GM04503 (cell line): Measurements from ENCODE around the gene SEC23B.
"Not testable (repeated sequence)": the region's sequence is repeated elsewhere in the genome, so short reads cannot be mapped to it uniquely, and the experiment has no call there.

ENCODE experiments used
- DNase-seq: peaks from one replicate; pipeline ENCODE4 v3.0.0-alpha.2; 2012; ENCODE audit warnings: low read depth

SEC23B gene

GRCh38 chr20:18507218-18508191 lies at the start of gene SEC23B:
SEC23B (plus strand) TSS chr20:18507940; CDS start chr20:18510836, 2,896 bp downstream.
- peak; percentile 89 for DNase-seq

- no peak for DNase-seq
Measured at GRCh38 chr20:18465536-18466200, 42.1 kb upstream of the SEC23B start.

GRCh38 chr20:18466574-18466893 lies 41.2 kb upstream of the SEC23B start:
- no peak for DNase-seq

GRCh38 chr20:18466894-18467730 lies 40.6 kb upstream of the SEC23B start, which contains the start of the genes DZANK1 and POLR3F:
DZANK1 (minus strand) TSS chr20:18467030; CDS start chr20:18465358, 1,672 bp downstream.
POLR3F (plus strand) TSS chr20:18467390; CDS start chr20:18467507, 117 bp downstream.
- peak; percentile 69 for DNase-seq

DNA sequence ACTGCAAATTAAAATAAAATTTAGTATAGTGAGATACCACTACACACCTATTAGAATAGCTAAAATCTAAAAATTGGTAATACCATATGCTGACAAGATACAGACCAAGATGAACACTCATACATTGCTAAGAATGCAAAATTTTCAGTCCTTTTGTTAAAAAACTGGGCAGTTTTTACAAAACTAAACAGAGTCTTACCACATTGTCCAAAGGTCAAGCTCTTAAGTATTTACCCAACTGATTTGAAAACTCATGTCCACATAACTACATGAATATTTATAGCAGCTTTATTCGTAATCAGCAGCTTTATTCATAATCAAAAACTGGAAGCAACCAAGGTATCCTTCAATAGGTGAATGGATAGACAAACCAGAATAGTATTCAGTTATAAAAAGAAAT lies 30.5 kb upstream of the SEC23B start:
- DNase-seq: no peak

GRCh38 chr20:18477821-18478220 lies 29.9 kb upstream of the SEC23B start:
- no peak for DNase-seq

- DNase-seq: no peak
Measured at GRCh38 chr20:18481596-18481995, 26.1 kb upstream of the SEC23B start.

DNA sequence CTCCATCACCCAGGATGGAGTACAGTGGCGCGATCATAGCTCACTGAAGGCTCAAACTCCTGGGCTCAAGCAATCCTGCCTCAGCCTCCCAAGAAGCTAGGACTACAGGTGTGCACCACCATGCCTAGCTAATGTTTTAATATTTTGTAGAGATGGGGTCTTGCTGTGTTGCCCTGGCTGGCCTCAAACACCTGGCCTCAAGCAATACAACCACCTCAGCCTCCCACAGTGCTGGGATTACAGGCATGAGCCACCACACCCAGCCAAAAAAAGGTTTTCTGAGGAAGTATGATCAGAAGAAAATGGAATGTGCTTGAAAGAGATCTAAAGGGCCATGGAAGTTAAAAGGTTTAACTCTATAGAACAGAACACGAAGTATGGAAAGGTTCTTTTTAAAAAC lies 19.4 kb upstream of the SEC23B start:
- no peak for DNase-seq

DNA sequence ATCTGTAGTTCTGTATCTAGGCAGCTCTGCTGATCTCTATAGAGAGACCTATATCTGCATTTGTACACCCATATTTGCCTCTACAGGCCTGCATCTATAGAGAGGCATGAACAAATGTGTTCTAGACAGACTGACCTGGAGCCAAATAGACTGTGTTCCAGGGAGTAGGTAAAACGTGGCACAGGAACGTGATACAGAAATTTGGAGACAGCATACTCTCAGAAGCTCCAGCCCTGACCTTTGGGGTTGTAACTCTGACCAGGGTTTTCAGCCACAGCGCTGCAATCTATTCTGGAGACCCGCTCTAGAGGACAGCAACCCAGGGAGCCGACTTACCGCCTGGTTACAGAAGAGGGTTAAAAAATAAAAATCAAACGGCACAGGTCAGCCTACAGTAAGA lies 11.7 kb upstream of the SEC23B start:
- no peak for DNase-seq

- DNase-seq: peak; percentile 33
Measured at GRCh38 chr20:18496740-18497592, 10.8 kb upstream of the SEC23B start, which contains the start of gene RBBP9. RBBP9 (minus strand) TSS chr20:18497225; CDS start chr20:18497167, 58 bp downstream.

- DNase-seq: no peak
Measured at GRCh38 chr20:18497603-18498002, 10.1 kb upstream of the SEC23B start.

GRCh38 chr20:18501672-18502071 lies 6.1 kb upstream of the SEC23B start:
- DNase-seq: not testable (repeated sequence)

GRCh38 chr20:18504479-18505060 lies 3.2 kb upstream of the SEC23B start:
- no peak for DNase-seq

- no peak for DNase-seq
Measured at GRCh38 chr20:18506744-18507143, 996 bp upstream of the SEC23B start.

DNA sequence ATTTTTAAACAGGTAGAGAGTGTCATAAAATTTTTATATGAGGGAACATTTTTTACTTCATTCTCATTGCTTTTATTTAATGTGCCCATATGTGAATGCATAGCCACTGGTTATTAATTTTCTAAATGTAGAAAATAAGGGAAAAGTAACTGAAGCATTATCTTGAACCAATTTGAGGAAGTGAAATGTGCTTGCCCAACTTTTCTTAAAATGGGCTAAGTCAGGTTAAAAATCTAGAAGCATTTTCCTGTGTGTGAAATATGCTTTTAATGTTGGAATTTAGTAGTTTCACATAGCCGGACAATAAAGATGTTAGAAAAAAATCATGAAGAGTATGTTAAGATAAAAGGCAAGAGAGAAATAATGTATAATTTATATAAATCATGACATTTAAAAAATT lies 3.8 kb downstream of the SEC23B start:
- DNase-seq: no peak

DNA sequence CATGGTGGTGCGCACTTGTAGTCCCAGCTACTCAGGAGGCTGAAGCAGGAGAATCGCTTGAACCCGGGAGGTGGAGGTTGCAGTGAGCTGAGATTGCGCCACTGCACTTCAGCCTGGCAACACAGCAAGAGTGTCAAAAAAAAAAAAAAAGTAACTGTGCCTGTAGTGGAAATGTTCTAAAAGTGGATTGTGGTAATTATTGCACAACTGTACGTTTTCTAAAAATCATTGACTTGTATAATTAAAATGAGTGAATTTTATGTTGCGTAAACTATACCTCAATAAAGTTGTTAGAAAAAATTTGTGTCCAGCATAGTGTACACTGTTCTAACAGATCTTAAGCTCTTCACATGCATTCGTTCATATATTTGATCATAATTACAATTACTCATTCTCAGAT lies 5.5 kb downstream of the SEC23B start:
- DNase-seq: no peak

GRCh38 chr20:18514127-18514526 lies 6.4 kb downstream of the SEC23B start:
- DNase-seq: no peak

DNA sequence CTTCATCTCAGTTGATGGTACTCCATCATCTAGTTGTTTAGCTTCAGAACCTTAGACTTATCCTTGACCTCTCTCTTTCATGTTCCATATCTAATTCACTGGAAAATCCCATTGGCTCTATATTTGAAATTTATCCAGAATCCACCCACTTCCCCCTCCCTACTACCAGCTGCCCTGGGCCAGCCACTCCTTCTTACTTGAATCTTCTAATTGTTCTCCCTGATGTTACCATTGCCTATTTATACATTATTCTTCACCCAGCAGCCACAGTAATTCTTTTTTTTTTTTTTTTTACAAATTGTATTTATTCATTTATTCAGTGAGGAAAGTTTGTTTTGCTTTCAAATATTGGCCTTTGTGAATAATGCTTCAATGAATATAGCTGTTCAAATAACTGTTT lies 8.2 kb downstream of the SEC23B start:
- DNase-seq: no peak

GRCh38 chr20:18522066-18522465 lies 14.3 kb downstream of the SEC23B start:
- DNase-seq: not testable (repeated sequence)

GRCh38 chr20:18523066-18523465 lies 15.3 kb downstream of the SEC23B start:
- DNase-seq: no peak

- peak; percentile 36 for DNase-seq
Measured at GRCh38 chr20:18524646-18525045, 16.9 kb downstream of the SEC23B start.
